NCI-H524 treated with DMSO at 0.1 percent for 48 hours (cell line): ENCODE measurements around the gene SLC6A6.
"Not testable (repeated sequence)": the region's sequence is repeated elsewhere in the genome, so short reads cannot be mapped to it uniquely, and the experiment has no call there.

Source experiments
- DNase-seq: peaks from one replicate; lab custom pipeline; 2025; lab: John Stamatoyannopoulos, UW

The SLC6A6 gene

DNA sequence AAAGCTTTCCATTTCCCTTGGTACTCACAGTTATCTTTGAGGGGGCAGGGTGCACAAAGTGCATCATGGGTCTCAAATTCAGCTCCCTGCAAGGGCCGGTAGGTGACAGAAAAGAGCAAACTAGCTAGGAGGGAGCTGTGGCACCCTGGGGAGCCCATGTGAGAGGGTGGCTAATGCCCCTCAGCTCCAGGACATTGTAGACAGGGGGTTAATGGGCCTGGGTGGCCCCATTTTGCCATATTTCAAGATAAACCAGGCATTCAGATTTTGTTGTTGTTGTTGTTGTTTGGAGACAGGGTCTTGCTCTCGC, 3.7 kb upstream of the SLC6A6 start:
- DNase-seq: no peak

DNA sequence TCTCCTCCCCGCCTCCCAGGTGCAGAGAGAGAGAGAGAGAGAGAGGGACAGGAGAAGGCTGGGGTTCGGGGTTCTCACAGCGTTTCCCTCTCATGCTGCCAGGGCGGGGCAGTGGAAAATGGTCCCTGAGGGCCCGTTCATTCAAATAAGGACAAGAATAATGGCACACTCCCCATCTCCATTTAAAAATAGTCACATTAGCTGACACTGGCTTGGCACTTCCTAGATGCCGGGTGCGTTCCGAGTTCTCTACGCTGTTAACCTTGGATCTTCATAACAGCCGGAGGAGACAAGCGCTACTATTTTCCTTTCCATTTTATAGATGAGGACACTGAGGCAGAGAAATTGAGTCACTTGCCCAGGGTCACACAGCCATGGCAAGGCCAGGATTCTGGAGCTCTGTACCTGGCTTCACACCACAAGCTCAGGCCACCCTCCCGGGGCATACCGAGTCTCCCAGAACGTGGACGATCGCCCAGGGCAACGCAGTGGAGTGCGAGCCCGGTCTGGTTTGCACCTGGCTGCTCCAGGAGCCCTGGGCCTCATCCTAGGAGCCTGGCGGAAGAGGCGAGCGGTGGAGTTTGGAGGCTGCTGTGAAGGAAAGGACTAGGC, 608 bp upstream of the SLC6A6 start:
- no peak for DNase-seq

- no peak for DNase-seq
These were observed 1.3 kb downstream of the SLC6A6 start for GRCh38 chr3:14403619-14404155.

- DNase-seq: no peak
These were observed 1.8 kb downstream of the SLC6A6 start for GRCh38 chr3:14404186-14404585.

DNA sequence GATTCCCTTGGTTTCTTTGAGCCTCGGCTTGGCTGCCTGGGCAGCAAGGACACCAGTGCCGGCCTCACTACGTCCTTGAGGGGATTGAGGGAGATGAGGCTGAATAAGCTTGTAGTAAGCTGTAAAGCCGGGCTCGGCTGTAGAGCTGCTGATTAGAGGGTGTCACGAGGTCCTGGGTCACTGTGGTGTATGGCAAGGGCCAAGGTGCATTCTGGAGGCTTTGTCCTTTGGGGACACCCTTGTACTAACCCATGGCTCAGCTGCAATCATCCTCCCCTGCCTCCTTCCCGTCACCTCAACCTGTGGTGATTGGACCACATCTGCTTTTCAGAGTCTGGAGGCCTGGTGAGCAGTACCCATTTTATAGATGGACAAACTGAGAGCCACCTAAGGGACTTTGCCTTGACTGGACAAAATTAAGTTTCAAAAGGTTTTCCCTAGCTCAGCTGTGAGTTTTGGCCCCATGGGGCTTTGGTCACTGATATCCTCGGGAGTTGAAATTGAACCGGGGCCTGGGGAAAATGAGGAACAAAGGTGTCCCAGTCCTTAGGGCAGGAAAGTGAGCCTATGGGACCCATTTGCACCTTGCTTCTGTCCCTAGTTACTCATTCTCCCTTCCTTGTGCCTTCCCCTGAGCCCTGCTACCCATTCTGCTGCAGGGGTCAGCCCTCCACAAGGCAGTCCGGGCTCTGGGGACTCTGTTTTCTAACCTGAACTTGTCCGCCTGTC, 2.4 kb downstream of the SLC6A6 start:
- DNase-seq: no peak

GRCh38 chr3:14405360-14406238, 3.2 kb downstream of the SLC6A6 start:
- DNase-seq: no peak

GRCh38 chr3:14406336-14406735, 3.9 kb downstream of the SLC6A6 start:
- no peak for DNase-seq

- DNase-seq: no peak
These were observed 4.4 kb downstream of the SLC6A6 start for GRCh38 chr3:14406766-14407165.

- DNase-seq: no peak
These were observed 4.8 kb downstream of the SLC6A6 start for GRCh38 chr3:14407203-14407602.

GRCh38 chr3:14409779-14410063, 7.3 kb downstream of the SLC6A6 start:
- DNase-seq: not testable (repeated sequence)

DNA sequence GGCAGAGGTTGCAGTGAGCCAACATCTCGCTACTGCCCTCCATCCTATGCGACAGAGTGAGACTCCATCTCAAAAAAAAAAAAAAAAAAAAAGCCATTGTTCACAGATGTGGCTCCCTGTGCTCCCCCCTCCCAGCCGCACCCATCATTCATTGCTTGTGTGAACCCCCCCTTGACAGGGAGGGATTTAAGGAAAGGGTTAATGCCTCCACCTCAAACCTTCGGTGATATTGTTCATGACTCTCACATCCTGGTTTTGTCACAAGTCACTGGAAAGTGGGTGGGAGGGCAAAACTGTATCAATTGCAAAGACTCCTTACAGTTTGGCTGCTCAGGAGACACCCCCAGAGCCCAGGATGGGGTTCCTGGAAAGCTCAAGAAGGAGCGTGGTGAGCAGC, 7.7 kb downstream of the SLC6A6 start:
- no peak for DNase-seq

DNA sequence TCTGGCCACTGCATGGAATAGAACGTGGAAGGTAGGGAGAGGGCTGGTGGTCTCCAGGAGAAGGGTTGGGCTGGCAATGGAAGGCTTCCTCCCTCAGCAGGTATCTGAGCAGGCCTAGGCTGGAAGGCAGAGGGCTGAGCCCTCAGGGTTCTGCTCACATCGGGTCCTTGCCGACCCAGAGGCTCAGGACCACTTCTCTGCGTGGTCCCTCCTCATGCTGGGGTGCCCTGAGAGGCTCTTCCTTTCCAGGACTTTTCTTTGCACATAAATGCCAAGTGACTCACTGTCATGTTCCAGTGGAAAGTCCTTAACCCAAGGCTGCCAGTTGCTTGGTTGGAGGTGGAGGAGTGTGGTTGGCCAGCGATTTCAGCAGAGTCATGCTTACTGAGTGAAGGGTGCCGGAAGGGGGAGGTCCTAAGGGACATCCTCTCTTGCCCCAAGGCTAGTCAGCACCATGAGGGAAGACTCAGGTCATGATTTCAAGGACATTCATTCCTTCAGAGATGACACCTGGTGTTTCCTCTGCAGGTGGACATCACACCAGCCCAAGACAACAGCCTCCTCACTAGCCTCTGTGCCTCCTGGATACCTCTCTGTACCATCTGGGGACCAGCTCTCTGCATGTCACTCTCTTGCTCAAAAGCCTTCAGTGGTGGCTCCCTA, 8.2 kb downstream of the SLC6A6 start:
- no peak for DNase-seq

GRCh38 chr3:14411166-14411526, 8.7 kb downstream of the SLC6A6 start:
- DNase-seq: no peak

- no peak for DNase-seq
These were observed 9.6 kb downstream of the SLC6A6 start for GRCh38 chr3:14411988-14412387.

GRCh38 chr3:14412831-14413380, 10.5 kb downstream of the SLC6A6 start:
- no peak for DNase-seq

- no peak for DNase-seq
These were observed 11.1 kb downstream of the SLC6A6 start for GRCh38 chr3:14413381-14414071.

- no peak for DNase-seq
These were observed 12.5 kb downstream of the SLC6A6 start for GRCh38 chr3:14414846-14415464.

- DNase-seq: no peak
These were observed 13.1 kb downstream of the SLC6A6 start for GRCh38 chr3:14415501-14415900.

DNA sequence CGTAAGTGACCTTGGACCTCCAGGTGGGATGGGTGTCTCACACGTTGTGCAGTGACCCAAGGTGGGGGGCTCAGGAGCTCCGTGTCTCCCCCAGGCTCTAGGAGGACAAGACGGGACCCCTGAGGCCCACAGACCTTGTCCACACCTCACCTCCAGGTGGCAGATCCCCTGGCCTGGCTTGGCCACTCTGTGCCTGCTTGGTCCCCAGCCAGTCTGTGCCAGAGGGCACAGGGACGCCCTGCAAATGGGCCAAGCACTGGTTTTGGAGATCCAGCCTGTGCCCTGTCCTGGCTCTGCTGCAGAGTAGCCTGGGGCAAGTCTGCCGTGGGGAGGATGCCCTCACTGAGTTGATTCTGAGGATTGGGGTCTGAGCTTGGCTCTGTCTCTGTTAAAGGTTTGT, 14.0 kb downstream of the SLC6A6 start:
- DNase-seq: no peak

DNA sequence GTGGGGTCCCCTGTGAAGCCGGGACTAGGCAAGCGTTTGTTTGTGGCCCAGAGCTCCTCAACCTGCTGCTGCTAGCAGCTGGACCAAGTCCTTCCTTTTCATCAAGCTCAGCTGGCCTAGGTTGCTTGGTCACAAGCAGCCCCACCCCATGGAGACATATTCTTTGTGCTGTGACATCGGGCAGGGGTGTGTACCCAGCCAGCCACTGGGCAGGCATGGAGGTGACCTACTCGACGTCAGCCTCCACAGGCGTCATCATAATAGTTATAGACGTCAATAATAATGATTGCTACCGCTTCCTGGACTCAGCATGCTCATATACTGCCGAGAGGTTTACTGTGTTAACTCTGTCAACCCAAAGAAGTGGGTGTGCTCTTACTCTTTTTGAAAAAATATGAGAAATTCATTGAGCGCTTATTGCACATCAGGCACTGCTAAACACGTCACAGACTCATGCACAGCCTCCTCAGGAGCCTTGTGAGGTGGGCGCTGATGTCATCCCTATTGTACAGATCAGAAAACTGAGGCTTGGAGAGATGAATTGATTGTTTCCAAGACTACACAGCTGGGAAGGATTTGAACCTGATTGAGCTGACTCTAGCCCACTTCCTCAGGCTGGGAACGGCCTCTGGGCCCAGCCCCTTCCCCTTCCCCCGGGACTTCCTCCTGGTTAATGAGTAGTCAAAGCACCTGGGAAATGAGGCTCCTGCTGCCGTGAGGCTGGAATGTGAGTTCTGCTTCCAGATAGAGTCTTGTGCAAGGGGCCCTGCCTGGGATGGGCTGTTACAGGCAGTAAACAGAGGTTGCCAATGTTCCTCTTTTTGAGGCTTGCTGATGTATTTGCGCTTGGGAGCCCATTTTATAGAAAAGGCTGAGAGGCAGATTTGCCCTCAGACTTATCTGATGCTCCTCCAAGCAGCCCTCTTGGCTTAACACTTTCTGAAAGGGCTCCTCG, 16.2 kb downstream of the SLC6A6 start:
- DNase-seq: no peak
